Measurements from ENCODE around the gene TCF19. TPM values are rescaled to one million over a fixed set of nuclear protein-coding genes. Genes with fewer than 3 reads are reported as not detected.

TCF19 gene
- total RNA-seq, 2 experiments from 2014 or later: 56.7 to 61.6 TPM

- peak within 1 kb of the TSS; percentile 99 for H3K4me2 ChIP-seq (ENCODE audit: low read length)
- ChIA-PET POLR2A (interaction anchor here (1.1 to 1.6 kb wide), 5 partner anchors 9 to 40 kb away, joined by 4 to 6 read pairs (median 4); no protein-coding TSS in a partner anchor), CTCF (ENCODE audit: unreplicated experiment) (interaction anchor here (0.5 kb wide), 1 partner anchor 287 kb away, joined by 3 read pairs; no protein-coding TSS in a partner anchor)
- H3K27ac ChIP-seq (ENCODE audit: low read depth, low read length, poor library complexity, severe bottlenecking): peak within 1 kb of the TSS; percentile 60
- H2AFZ ChIP-seq (ENCODE audit: low read length): peak within 1 kb of the TSS; percentile 70; the same call in 1 of the 2 replicates
- no peak for DNase-seq (ENCODE audit: low spot score)
- peaks cover 17% of the 10 kb centered on the region for H3K4me1 ChIP-seq (ENCODE audit: insufficient read depth, low read length, poor library complexity, severe bottlenecking)
- no peaks in the 10 kb centered on the region for H3K9me3 ChIP-seq (ENCODE audit: low read length)
- intact Hi-C loops (cut with micrococcal nuclease; ENCODE audit: unreplicated experiment): loop anchor here (1.0 kb wide), 1 partner anchor 33 kb away; no protein-coding TSS in a partner anchor
- no peaks in the 10 kb centered on the region for H4K20me1 ChIP-seq (ENCODE audit: insufficient read depth, low read length)
- no peaks in the 10 kb centered on the region for H3K9me2 ChIP-seq (ENCODE audit: insufficient read depth, low read length)
- H3K79me2 ChIP-seq (ENCODE audit: insufficient read depth, low read depth, low read length): peaks cover 17% of the 10 kb centered on the region; the same call in 1 of the 2 replicates
- no TSS peak for BruUV-seq (replicated peaks)
- TF ChIP-seq CTCF (conservative IDR thresholded peaks at IDR 0.05; ENCODE audit: low read length): no peak
- no peak for TF ChIP-seq EZH2phosphoT487 (IDR thresholded peaks at IDR 0.05; ENCODE audit: borderline replicate concordance, low read depth, low read length)
- H3K4me3 ChIP-seq (ENCODE audit: low read depth, low read length, poor library complexity, severe bottlenecking): peak within 1 kb of the TSS; percentile 88
- H3K36me3 ChIP-seq (ENCODE audit: insufficient read depth, low read length): peaks cover 35% of the 10 kb centered on the region
These were observed 763 bp upstream of the TCF19 start, which contains the start of gene CCHCR1 for GRCh38 chr6:31157513-31158139. TSS of gene CCHCR1 (minus strand) at chr6:31157802. CDS start at chr6:31157600, 202 bp downstream.

DNA sequence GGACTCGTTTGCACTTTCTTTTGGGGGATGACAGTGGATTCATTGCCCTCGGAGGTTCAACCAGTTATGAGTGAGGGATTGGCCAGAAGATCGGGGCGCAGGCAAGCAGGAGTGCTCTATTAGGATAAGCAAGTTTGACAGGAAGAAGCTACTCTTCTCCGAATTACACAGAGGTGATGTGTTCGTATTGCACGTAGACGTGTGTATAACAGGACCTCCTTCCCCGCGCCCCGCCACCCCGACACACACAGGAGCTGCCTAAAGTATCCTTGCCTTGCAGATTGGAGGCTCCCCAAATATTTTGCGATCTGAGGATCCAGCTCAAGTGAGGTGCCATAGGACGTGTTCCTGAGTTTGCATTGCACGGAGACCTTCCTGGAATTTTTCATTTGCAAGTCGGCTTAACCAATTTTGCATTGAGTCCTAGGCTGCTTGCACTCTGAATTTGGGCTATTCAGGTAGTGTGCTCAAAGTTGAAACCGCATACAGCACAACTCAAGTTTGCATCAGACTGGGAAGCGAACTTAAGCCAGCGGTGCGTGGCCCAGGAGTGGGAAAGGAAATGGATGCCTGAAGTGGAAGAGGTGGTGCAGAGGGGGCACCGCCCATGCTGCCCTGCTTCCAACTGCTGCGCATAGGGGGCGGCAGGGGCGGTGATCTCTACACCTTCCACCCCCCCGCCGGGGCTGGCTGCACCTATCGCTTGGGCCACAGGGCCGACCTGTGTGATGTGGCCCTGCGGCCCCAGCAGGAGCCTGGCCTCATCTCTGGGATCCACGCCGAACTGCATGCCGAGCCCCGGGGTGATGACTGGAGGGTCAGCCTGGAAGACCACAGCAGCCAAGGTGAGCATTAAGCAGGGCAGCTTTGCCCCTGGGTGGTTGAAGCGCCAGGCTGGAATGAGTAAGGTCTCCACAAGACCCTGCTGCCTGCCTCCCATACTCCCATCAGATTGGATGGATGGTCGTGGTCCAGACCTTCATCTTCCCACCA lies 770 bp downstream of the TCF19 start:
- ChIA-PET CTCF (ENCODE audit: unreplicated experiment) (interaction anchor here (0.5 to 1.5 kb wide), 3 partner anchors 11 to 32 kb away, joined by 3 to 4 read pairs (median 3); no protein-coding TSS in a partner anchor), POLR2A (interaction anchor here (0.7 to 1.6 kb wide), 7 partner anchors 11 to 39 kb away, joined by 3 to 6 read pairs (median 4); no protein-coding TSS in a partner anchor)
- BruUV-seq (replicated peaks): TSS peak; percentile 50
- Histone ChIP-seq H3K4me2 (ENCODE audit: low read length) (peak overlapping the region; percentile 99), H3K27ac (ENCODE audit: low read depth, low read length, poor library complexity, severe bottlenecking) (peak overlapping the region; percentile 60), H3K4me1 (ENCODE audit: insufficient read depth, low read length, poor library complexity, severe bottlenecking) (peaks cover 31% of the 10 kb centered on the region), H3K79me2 (ENCODE audit: insufficient read depth, low read depth, low read length) (peaks cover 17% of the 10 kb centered on the region; the same call in 1 of the 2 replicates), H4K20me1 (ENCODE audit: insufficient read depth, low read length) (no peaks in the 10 kb centered on the region; the same call in 1 of the 2 replicates), H2AFZ (ENCODE audit: low read length) (peak overlapping the region; percentile 70; the same call in 1 of the 2 replicates), H3K9me2 (ENCODE audit: insufficient read depth, low read length) (no peaks in the 10 kb centered on the region), H3K36me3 (ENCODE audit: insufficient read depth, low read length) (peaks cover 48% of the 10 kb centered on the region), H3K9me3 (ENCODE audit: low read length) (no peaks in the 10 kb centered on the region), H3K4me3 (ENCODE audit: low read depth, low read length, poor library complexity, severe bottlenecking) (peak overlapping the region; percentile 88)
- intact Hi-C loops (cut with micrococcal nuclease; ENCODE audit: unreplicated experiment): loop anchor here (1.0 kb wide), 1 partner anchor 31 kb away; no protein-coding TSS in a partner anchor
- TF ChIP-seq CTCF (conservative IDR thresholded peaks at IDR 0.05; ENCODE audit: low read length): peak; percentile 53; the same call in 1 of the 2 replicates
- no peak for TF ChIP-seq EZH2phosphoT487 (IDR thresholded peaks at IDR 0.05; ENCODE audit: borderline replicate concordance, low read depth, low read length)
- peak; percentile 60 for DNase-seq (ENCODE audit: low spot score)

Data from OCI-LY7 (cell line).